Measurements from ENCODE around the gene PAXIP1. TPM values are rescaled to one million over a fixed set of nuclear protein-coding genes. Genes with fewer than 3 reads are reported as not detected.

PAXIP1 gene
- total RNA-seq, 1 donor from 2014 or later, result 16.7 TPM

DNA sequence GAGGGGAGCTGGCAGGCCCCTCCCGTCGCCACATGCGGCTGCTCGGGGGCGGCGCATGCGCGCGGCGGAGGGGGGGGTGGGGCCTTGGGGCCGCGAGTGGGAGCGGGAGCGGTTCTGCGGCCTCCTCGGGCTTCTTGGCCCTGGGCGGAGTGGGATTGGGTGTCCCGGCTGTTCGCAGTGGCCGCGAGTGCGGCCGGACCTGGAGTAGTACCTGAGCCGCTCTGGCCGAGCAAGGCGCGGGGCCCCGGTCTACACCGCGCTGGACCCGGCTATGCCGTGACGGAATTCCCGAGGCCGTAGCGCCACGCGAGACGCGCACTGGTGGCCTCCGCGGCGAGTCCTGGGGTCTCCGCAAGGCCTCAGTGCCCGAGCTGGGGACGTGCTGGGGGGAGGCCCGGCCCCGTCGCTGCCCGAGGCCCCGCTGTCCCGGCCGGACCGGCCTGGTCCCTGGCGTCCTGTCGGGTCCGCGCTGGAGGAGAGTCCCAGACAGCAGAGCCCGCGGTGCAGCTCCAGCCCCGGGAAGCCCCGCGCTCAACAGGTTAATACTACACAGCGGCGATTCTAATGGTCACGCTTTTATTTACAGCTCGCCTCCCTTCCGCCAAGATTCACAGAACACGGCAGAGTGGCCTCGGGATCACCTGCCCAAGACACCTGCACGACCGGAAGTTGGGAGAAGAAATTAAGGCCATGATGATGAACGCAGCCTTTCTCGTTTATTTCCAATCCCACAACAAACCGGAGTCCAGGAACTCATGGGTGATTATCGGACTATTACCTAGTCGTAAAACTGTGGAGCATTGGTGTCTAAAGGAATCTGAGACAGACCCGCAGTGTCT, 671 bp upstream of the PAXIP1 start:
- DNase-seq (ENCODE audit: extremely low spot score in 2 of 2), result no peak
- peaks cover 28% of the 10 kb centered on the region for H3K4me1 ChIP-seq
- H3K36me3 ChIP-seq, result peaks cover 0 to 3% of the 10 kb centered on the region in 2 donors
- H3K27me3 ChIP-seq, result no peaks in the 10 kb centered on the region
- intact Hi-C loops (cut with DNase I), result loop anchor here (5.0 kb wide), 1 partner anchor 76 kb away; no protein-coding TSS in a partner anchor
- TF ChIP-seq, protein P1, sequence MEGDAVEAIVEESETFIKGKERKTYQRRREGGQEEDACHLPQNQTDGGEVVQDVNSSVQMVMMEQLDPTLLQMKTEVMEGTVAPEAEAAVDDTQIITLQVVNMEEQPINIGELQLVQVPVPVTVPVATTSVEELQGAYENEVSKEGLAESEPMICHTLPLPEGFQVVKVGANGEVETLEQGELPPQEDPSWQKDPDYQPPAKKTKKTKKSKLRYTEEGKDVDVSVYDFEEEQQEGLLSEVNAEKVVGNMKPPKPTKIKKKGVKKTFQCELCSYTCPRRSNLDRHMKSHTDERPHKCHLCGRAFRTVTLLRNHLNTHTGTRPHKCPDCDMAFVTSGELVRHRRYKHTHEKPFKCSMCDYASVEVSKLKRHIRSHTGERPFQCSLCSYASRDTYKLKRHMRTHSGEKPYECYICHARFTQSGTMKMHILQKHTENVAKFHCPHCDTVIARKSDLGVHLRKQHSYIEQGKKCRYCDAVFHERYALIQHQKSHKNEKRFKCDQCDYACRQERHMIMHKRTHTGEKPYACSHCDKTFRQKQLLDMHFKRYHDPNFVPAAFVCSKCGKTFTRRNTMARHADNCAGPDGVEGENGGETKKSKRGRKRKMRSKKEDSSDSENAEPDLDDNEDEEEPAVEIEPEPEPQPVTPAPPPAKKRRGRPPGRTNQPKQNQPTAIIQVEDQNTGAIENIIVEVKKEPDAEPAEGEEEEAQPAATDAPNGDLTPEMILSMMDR (IDR thresholded peaks at IDR 0.05), result no peak
- TF ChIP-seq POLR2A (IDR thresholded peaks at IDR 0.05), result peak in 1 of 2 donors; percentile 69
- TF ChIP-seq POLR2AphosphoS5 (IDR thresholded peaks at IDR 0.05; ENCODE audit: insufficient read depth in 1 of 2, low read depth in 1 of 2), result peak in 1 of 2 donors; percentile 84
- peak overlapping the region; percentile 62 to 96 for H3K4me3 ChIP-seq
- H3K9me3 ChIP-seq, result no peaks in the 10 kb centered on the region
- peak overlapping the region; percentile 93 for H3K27ac ChIP-seq

DNA sequence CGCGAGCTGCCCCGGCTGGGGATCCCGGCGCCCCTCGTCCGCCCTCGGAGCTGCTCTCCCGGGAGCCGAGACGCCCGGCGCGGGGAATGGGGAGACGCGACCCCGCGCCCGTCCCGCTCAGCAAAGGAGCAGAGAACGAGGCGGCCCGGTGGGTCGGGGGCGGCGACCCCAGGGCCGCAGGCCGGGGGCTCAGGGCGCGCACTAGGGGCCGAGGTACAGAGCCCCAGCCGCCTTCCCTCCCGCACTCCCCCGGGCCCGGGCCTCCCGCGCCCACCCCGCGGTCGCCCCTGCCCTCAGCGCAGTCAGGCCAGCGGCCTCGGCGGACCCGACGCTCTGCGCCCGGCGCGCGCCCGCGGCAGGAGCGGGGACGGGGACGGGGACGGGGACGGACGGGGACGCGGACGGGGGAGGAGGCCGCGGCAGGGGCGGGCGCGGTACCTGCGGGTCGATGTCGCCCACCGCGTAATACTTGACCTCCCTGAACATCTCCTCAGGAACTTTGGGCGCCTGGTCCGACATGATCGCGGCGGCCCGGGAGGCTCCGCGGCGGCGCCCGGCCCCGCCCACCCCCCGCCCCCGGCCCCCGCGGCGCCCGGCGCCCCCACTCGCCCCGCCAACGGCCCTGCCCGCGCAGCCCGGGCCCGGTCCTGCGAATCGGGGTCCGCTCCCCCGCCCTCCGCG, 373 bp downstream of the PAXIP1 start:
- Histone ChIP-seq H3K36me3 (peaks cover 0 to 10% of the 10 kb centered on the region in 2 donors), H3K27me3 (no peaks in the 10 kb centered on the region), H3K9me3 (no peaks in the 10 kb centered on the region), H3K4me1 (peaks cover 28% of the 10 kb centered on the region), H3K27ac (peak overlapping the region; percentile 71), H3K4me3 (peak overlapping the region; percentile 62 to 96)
- TF ChIP-seq, protein P1 (IDR thresholded peaks at IDR 0.05), result no peak
- no peak for TF ChIP-seq POLR2A (IDR thresholded peaks at IDR 0.05)
- TF ChIP-seq POLR2AphosphoS5 (IDR thresholded peaks at IDR 0.05; ENCODE audit: insufficient read depth in 1 of 2, low read depth in 1 of 2), result no peak
- no peak for DNase-seq (ENCODE audit: extremely low spot score in 2 of 2)
- intact Hi-C loops (cut with DNase I), result loop anchor here (5.0 kb wide), 1 partner anchor 75 kb away; no protein-coding TSS in a partner anchor

DNA sequence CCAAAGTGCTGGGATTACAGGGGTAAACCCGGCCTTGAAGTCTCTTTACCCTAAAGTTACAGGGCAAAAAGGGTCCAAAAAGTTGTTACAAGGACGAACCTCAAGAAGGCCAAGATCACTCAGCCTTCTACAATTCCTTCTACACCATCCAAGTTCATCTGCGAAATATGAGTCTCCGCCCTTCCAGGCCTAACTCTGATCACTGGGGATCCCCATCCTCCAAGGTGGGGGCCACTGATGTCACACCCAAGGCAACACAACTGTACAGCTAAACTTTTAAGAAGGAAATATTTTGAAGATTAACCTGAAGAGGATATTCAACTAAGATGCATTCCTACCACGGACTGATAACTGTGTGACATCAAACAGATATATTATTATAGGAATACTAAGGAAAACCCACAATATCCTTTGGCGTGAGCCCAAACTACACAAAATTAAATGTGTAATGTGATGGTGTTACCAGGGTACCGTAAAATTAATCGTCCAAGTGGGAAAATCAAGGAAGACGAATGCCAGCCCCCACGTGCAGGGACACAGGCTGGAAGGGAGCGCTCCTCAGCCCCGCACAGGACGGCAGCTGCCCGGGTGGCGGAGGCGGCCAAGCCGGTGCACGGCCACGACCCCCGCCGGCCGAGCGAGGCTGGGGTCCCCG, 1.0 kb downstream of the PAXIP1 start:
- H3K9me3 ChIP-seq, result no peaks in the 10 kb centered on the region
- peak overlapping the region; percentile 62 to 96 for H3K4me3 ChIP-seq
- peaks cover 0 to 12% of the 10 kb centered on the region in 2 donors for H3K36me3 ChIP-seq
- TF ChIP-seq, protein P1 (IDR thresholded peaks at IDR 0.05), result no peak
- TF ChIP-seq POLR2A (IDR thresholded peaks at IDR 0.05) (no peak), POLR2AphosphoS5 (IDR thresholded peaks at IDR 0.05; ENCODE audit: insufficient read depth in 1 of 2, low read depth in 1 of 2) (no peak)
- DNase-seq (ENCODE audit: extremely low spot score in 2 of 2), result no peak
- peak overlapping the region; percentile 71 for H3K27ac ChIP-seq
- H3K27me3 ChIP-seq, result no peaks in the 10 kb centered on the region
- peaks cover 28% of the 10 kb centered on the region for H3K4me1 ChIP-seq
- intact Hi-C loops (cut with DNase I), result loop anchor here (5.0 kb wide), 1 partner anchor 75 kb away; no protein-coding TSS in a partner anchor

DNA sequence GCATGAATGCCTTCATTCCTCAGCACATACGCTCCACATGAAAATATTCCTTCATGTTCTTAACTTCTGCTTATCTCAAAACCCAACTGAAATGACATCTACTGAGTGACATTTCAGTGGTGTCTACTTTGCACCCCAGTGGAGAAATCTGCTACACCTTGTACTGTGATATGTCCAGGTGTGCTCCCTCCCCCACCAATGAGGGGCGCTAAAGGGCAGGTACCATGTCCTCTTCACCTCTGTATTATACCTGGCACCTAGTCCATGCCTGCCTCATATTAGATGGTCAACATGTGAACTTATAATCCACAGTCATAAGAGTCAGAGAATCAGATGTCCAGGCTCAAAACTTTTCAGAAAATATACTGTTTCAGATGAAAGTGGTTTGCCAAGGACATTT, 2.1 kb downstream of the PAXIP1 start:
- Histone ChIP-seq H3K4me3 (no peak overlapping the region), H3K27ac (no peak overlapping the region), H3K9me3 (no peaks in the 10 kb centered on the region), H3K4me1 (peaks cover 28% of the 10 kb centered on the region), H3K36me3 (peaks cover 0 to 12% of the 10 kb centered on the region in 2 donors), H3K27me3 (no peaks in the 10 kb centered on the region)
- no peak for DNase-seq (ENCODE audit: extremely low spot score in 2 of 2)
- TF ChIP-seq POLR2A (IDR thresholded peaks at IDR 0.05) (no peak), POLR2AphosphoS5 (IDR thresholded peaks at IDR 0.05; ENCODE audit: insufficient read depth in 1 of 2, low read depth in 1 of 2) (no peak)
- TF ChIP-seq, protein P1 (IDR thresholded peaks at IDR 0.05), result no peak
- intact Hi-C loops (cut with DNase I), result loop anchor here (5.0 kb wide), 1 partner anchor 73 kb away; no protein-coding TSS in a partner anchor

All from vagina (tissue), 2 donors.